Ishikawa (cell line): ENCODE results near the gene RGS9.

Experiments
- CEBPB ChIP-seq: IDR thresholded peaks from 2 replicates; pipeline ENCODE4 v1.6.1; 2012
- CREB1 ChIP-seq: IDR thresholded peaks from 2 replicates; pipeline ENCODE4 v1.6.1; 2012; ENCODE audit warnings: low read depth
- EGR1 ChIP-seq: IDR thresholded peaks from 2 replicates; pipeline ENCODE4 v1.6.1; 2012
- EP300 ChIP-seq: IDR thresholded peaks from 2 replicates; pipeline ENCODE4 v1.6.1; 2012; ENCODE audit warnings: borderline replicate concordance
- FOXM1 ChIP-seq: IDR thresholded peaks from 2 replicates; pipeline ENCODE4 v1.6.1; 2012; ENCODE audit warnings: low read depth, borderline replicate concordance
- MAX ChIP-seq: IDR thresholded peaks from 2 replicates; pipeline ENCODE4 v1.6.1; 2012
- NFIC ChIP-seq: IDR thresholded peaks from 2 replicates; pipeline ENCODE4 v1.6.1; 2012
- RAD21 ChIP-seq: IDR thresholded peaks from 2 replicates; pipeline ENCODE4 v1.6.1; 2012; ENCODE audit warnings: low read depth
- REST ChIP-seq: IDR thresholded peaks from 2 replicates; pipeline ENCODE4 v1.6.1; 2012; ENCODE audit warnings: low read depth, mild to moderate bottlenecking
- TAF1 ChIP-seq: IDR thresholded peaks from 2 replicates; pipeline ENCODE4 v1.6.1; 2012; ENCODE audit warnings: low read depth, mild to moderate bottlenecking
- TCF12 ChIP-seq: IDR thresholded peaks from 2 replicates; pipeline ENCODE4 v1.6.1; 2012; ENCODE audit warnings: low read depth
- TEAD4 ChIP-seq: IDR thresholded peaks from 2 replicates; pipeline ENCODE4 v1.6.1; 2012
- YY1 ChIP-seq: IDR thresholded peaks from 2 replicates; pipeline ENCODE4 v1.6.1; 2012; ENCODE audit warnings: low read depth
- ZBTB7A ChIP-seq: IDR thresholded peaks from 2 replicates; pipeline ENCODE4 v1.6.1; 2012; ENCODE audit warnings: low read depth
- TF ChIP-seq, protein P1 (sequence below): IDR thresholded peaks from 2 replicates; pipeline ENCODE4 v1.6.1; 2012

RGS9 gene

DNA sequence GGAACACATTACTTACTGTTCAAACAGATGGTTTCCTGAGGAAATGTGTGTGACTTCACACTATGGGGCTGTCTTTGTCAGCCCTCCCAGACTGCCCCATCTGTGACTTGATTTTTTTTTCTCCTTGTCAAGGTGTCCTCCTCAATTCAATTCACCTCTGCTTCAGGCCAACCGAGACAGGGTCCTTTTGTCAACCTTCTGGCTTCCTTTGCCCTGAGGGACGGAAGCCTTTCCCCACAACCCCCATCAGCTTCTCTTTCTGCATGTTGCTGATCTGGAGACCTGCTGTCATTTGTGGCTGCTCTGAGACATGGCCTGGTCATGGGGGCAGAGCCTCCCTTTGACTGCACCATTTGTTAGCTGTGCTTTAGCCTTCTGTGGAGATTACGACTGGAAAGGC lies 21.3 kb upstream of the RGS9 start:
- TF ChIP-seq FOXM1 (no peak), EP300 (no peak)

GRCh38 chr17:65117384-65118035 lies 19.7 kb upstream of the RGS9 start:
- TF ChIP-seq, protein P1, sequence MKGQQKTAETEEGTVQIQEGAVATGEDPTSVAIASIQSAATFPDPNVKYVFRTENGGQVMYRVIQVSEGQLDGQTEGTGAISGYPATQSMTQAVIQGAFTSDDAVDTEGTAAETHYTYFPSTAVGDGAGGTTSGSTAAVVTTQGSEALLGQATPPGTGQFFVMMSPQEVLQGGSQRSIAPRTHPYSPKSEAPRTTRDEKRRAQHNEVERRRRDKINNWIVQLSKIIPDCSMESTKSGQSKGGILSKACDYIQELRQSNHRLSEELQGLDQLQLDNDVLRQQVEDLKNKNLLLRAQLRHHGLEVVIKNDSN = no peak
- TF ChIP-seq TEAD4 = no peak
- no peak for TF ChIP-seq REST
- TF ChIP-seq ZBTB7A = no peak
- no peak for TF ChIP-seq YY1
- no peak for TF ChIP-seq NFIC
- TF ChIP-seq MAX = no peak
- TF ChIP-seq CEBPB = no peak
- no peak for TF ChIP-seq EGR1
- no peak for TF ChIP-seq RAD21
- TF ChIP-seq TAF1 = no peak
- no peak for TF ChIP-seq FOXM1
- no peak for TF ChIP-seq CREB1
- no peak for TF ChIP-seq EP300
- no peak for TF ChIP-seq TCF12

- TF ChIP-seq FOXM1 (no peak), ZBTB7A (no peak)
These were observed 15.8 kb upstream of the RGS9 start for GRCh38 chr17:65121368-65121767.

- TF ChIP-seq FOXM1 (no peak), ZBTB7A (no peak), EP300 (no peak), YY1 (no peak)
- TF ChIP-seq, protein P1 = no peak
These were observed 15.0 kb upstream of the RGS9 start for GRCh38 chr17:65121916-65122806.

DNA sequence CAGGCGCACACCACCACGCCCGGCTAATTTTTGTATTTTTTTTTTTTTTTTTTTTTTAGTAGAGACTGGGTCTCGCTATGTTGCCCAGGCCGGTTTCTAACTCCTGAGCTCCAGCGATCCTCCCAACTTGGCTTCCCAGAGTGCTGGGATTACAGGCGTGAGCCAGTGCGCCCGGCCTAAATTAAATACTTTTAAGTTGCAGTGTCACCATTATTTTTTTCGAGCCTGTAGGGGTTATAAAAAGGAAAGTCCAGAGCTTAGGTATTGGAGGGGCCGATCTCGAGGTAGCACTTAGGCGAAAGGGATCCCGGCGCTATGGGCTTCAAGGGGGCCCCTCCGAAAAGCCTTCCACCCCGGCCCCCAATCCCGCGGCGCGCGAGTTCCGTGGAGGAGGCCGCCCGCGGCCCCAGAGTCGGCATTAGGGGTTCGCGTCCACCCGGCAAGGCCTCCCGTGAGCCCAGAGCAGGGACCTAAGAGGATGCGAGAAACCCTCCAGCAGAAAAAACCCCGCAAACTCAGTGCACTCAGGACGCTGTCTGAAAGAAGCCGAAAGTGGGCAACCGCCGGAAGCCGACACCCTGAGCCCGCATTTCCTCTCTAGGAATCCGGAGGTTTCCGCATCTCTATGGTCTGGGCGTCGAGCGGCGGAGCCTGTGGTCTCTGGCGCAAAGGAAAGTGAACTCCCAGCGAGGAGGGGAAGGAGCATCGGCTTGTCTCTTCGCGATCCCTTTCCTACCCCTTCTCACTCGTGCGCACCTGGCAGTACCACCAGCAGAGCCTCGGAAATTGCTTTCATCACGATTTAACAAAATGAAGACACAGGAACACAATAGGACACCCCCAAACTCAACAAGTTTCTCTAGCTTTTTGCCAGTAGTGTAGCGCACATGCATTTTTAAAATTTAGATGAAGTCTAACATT lies 14.1 kb upstream of the RGS9 start:
- TF ChIP-seq TAF1 (peak; percentile 59), REST (no peak)

GRCh38 chr17:65123757-65124675 lies 13.2 kb upstream of the RGS9 start:
- TF ChIP-seq TEAD4 (no peak), NFIC (no peak), MAX (no peak), ZBTB7A (no peak), TCF12 (no peak), EP300 (no peak), TAF1 (no peak), YY1 (no peak), FOXM1 (no peak), RAD21 (no peak), REST (no peak), CREB1 (no peak), EGR1 (no peak), CEBPB (no peak)
- TF ChIP-seq, protein P1 = no peak
